ENCODE data around the gene NT5C2. TPM values are rescaled to one million over a fixed set of nuclear protein-coding genes. Genes with fewer than 3 reads are reported as not detected.

NT5C2 gene
- total and polyA plus RNA-seq, 2 of the 4 experiments (the other 2 are of a cell fraction): 60.0 to 65.1 TPM

- dilution Hi-C loops (cut with HindIII; ENCODE audit: low sequenced_read_pairs, unreplicated experiment) (no loop called here), intact Hi-C loops (cut with micrococcal nuclease) (no loop called here), in situ Hi-C loops (cut with MboI; ENCODE audit: low sequenced_read_pairs) (no loop called here)
- Histone ChIP-seq H3K27ac (ENCODE audit: insufficient read depth, low read length) (no peak overlapping the region), H3K14ac (replicated peaks; ENCODE audit: low read depth, low read length) (no peak overlapping the region), H3K9me1 (ENCODE audit: insufficient read depth, low read length) (peaks cover 5% of the 10 kb centered on the region; the same call in 1 of the 2 replicates), H3K4me2 (ENCODE audit: low read depth, low read length) (no peak overlapping the region), H3K79me1 (ENCODE audit: low read depth in 1 of 2, low read length in 2 of 2) (peaks cover 21 to 57% of the 10 kb centered on the region in 2 experiments), H3K4me3 (ENCODE audit: insufficient read depth, low read depth, low read length) (no peak overlapping the region), H2AK5ac (ENCODE audit: low read depth, low read length) (no peak overlapping the region), H3K9me3 (ENCODE audit: control insufficient read depth, insufficient read depth, low read length) (no peaks in the 10 kb centered on the region), H3K36me3 (ENCODE audit: control insufficient read depth, insufficient read depth, low read length) (peaks cover 7% of the 10 kb centered on the region), H3K4me1 (ENCODE audit: control insufficient read depth, insufficient read depth, low read length) (peaks cover 12% of the 10 kb centered on the region), H4K20me1 (ENCODE audit: insufficient read depth, low read length) (peaks cover 5% of the 10 kb centered on the region; the same call in 1 of the 2 replicates), H3K4ac (ENCODE audit: low read depth, low read length) (no peak overlapping the region), H2AFZ (replicated peaks; ENCODE audit: low read length, poor library complexity) (no peak overlapping the region), H4K8ac (ENCODE audit: low read depth in 2 of 2, low read length in 2 of 2) (no peak overlapping the region), H2AK9ac (replicated peaks; ENCODE audit: low read depth, low read length, poor library complexity) (no peak overlapping the region), H2BK120ac (ENCODE audit: low read depth, low read length) (no peak overlapping the region), H2BK15ac (ENCODE audit: low read depth, low read length) (no peak overlapping the region), H2BK20ac (ENCODE audit: low read depth, low read length) (no peak overlapping the region), H3K27me3 (ENCODE audit: control insufficient read depth, insufficient read depth, low read length) (no peaks in the 10 kb centered on the region), H3K23ac (ENCODE audit: low read depth, low read length) (no peak overlapping the region), H3K56ac (ENCODE audit: extremely low read depth, insufficient read depth, low read length) (no peak overlapping the region), H4K5ac (ENCODE audit: low read depth, low read length) (no peak overlapping the region), H2BK5ac (ENCODE audit: low read depth, low read length, poor library complexity, severe bottlenecking) (no peak overlapping the region), H3K18ac (ENCODE audit: low read depth, low read length) (no peak overlapping the region), H4K91ac (ENCODE audit: insufficient read depth, low read depth, low read length) (no peak overlapping the region), H3K9ac (ENCODE audit: low read depth, low read length) (no peak overlapping the region)
- WGBS, 2 experiments (ENCODE audit: extremely low coverage in 2 of 2, insufficient read length in 1 of 2): no CpG with 5 or more reads among the region's 4 CpGs
- POLR2A ChIA-PET (ENCODE audit: unreplicated experiment): no interaction called here
- CTCF ChIA-PET: no interaction called here
- TF ChIP-seq NFE2L2 (IDR thresholded peaks at IDR 0.05; ENCODE audit: low read depth, low read length) (no peak), RAD21 (IDR thresholded peaks at IDR 0.05; ENCODE audit: low read length) (no peak), RFX5 (IDR thresholded peaks at IDR 0.05; ENCODE audit: low read depth, low read length) (no peak), ELK1 (IDR thresholded peaks at IDR 0.05; ENCODE audit: borderline replicate concordance, low read depth, low read length) (no peak), CHD1 (IDR thresholded peaks at IDR 0.05; ENCODE audit: low read depth, low read length) (no peak), SMC3 (IDR thresholded peaks at IDR 0.05; ENCODE audit: low read depth, low read length) (no peak), USF2 (IDR thresholded peaks at IDR 0.05; ENCODE audit: low read depth, low read length) (no peak), MAZ (IDR thresholded peaks at IDR 0.05; ENCODE audit: borderline replicate concordance, low read depth, low read length) (no peak), BHLHE40 (IDR thresholded peaks at IDR 0.05; ENCODE audit: low read depth, low read length) (no peak), CEBPB (IDR thresholded peaks at IDR 0.05; ENCODE audit: low read depth, low read length) (no peak), MXI1 (IDR thresholded peaks at IDR 0.05; ENCODE audit: borderline replicate concordance, low read depth, low read length) (no peak), MAFK (IDR thresholded peaks at IDR 0.05; ENCODE audit: low read depth, low read length) (no peak), FOS (IDR thresholded peaks at IDR 0.05; ENCODE audit: low read depth, low read length) (no peak), CTCF (conservative IDR thresholded peaks at IDR 0.05; ENCODE audit: low read depth, low read length) (no peak), POLR2A (IDR thresholded peaks at IDR 0.05; ENCODE audit: low read depth, low read length) (no peak)
- DNase-seq (no peak), ATAC-seq (ENCODE audit: low read depth) (no peak)
- BruUV-seq (replicated peaks): no TSS peak
These were observed 68.5 kb downstream of the NT5C2 start for GRCh38 chr10:103124420-103125096.

Measured in IMR-90 (cell line).